ENCODE data around the gene MEOX2.

DNA sequence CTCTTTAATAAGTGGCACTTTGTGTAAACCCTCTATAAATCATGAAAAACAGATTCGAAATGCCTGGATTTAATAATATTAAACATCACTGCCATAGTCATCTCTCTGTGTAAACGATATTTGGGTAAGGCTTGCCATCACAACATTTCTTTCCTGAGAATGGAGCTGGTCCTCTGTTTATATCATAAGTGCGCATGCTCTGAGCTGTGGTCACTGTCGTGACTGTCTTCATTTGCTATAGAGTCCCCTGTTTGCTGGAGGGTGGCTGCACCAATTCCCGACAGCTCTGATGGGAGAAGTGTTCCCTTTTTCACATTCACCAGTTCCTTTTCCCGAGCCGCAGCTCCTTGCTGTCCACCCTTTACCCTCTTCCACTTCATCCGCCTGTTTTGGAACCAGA lies 74.3 kb downstream of the MEOX2 start:
- no peak for TF ChIP-seq ELF4 (IDR thresholded peaks at IDR 0.05)
- TF ChIP-seq SP1 (IDR thresholded peaks at IDR 0.05) = no peak
- TF ChIP-seq ZNF384 (IDR thresholded peaks at IDR 0.05) = no peak
- no peak for TF ChIP-seq BHLHE40 (IDR thresholded peaks at IDR 0.05; ENCODE audit: borderline replicate concordance)
- TF ChIP-seq, protein P1, sequence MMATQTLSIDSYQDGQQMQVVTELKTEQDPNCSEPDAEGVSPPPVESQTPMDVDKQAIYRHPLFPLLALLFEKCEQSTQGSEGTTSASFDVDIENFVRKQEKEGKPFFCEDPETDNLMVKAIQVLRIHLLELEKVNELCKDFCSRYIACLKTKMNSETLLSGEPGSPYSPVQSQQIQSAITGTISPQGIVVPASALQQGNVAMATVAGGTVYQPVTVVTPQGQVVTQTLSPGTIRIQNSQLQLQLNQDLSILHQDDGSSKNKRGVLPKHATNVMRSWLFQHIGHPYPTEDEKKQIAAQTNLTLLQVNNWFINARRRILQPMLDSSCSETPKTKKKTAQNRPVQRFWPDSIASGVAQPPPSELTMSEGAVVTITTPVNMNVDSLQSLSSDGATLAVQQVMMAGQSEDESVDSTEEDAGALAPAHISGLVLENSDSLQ (IDR thresholded peaks at IDR 0.05) = no peak
- TF ChIP-seq FOXA1 (IDR thresholded peaks at IDR 0.05) = no peak
- TF ChIP-seq FOXM1 (IDR thresholded peaks at IDR 0.05; ENCODE audit: borderline replicate concordance) = no peak

Data from HEK293T (cell line).